NCI-H187 (cell line): ENCODE measurements around the gene CYP4F3.
"Not testable (repeated sequence)": the region's sequence is repeated elsewhere in the genome, so short reads cannot be mapped to it uniquely, and the experiment has no call there.

Experiments
- DNase-seq, 2 experiments: peaks; one replicate each; lab custom pipeline; 2025; lab: John Stamatoyannopoulos, UW

Gene CYP4F3

DNA sequence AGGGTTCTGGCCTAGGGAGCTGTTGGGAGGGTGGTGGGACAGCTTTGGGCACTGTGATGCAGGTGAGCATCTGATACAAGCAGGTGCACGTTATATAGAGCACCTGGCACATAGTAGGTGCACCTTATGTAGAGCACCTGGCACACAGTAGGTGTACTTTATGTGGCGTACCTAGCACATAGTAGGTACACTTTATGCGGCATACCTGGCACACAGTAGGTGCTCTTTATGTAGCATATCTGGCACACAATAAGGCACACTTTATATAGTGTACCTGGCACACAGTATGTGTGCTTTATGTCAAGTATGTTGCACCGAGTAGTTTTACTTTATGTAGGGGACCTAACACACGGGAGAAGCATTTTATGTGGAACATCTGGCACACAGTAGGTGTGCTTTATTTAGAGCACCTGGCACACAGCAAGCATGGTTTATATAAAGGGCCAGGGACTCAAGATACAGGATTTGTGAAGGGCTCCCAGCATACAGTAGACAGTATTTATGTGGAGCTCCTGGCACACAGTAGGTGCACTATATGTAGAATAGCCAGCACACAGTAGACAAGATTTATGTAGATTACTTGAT lies 30.6 kb downstream of the CYP4F3 start:
- no peak for DNase-seq

DNA sequence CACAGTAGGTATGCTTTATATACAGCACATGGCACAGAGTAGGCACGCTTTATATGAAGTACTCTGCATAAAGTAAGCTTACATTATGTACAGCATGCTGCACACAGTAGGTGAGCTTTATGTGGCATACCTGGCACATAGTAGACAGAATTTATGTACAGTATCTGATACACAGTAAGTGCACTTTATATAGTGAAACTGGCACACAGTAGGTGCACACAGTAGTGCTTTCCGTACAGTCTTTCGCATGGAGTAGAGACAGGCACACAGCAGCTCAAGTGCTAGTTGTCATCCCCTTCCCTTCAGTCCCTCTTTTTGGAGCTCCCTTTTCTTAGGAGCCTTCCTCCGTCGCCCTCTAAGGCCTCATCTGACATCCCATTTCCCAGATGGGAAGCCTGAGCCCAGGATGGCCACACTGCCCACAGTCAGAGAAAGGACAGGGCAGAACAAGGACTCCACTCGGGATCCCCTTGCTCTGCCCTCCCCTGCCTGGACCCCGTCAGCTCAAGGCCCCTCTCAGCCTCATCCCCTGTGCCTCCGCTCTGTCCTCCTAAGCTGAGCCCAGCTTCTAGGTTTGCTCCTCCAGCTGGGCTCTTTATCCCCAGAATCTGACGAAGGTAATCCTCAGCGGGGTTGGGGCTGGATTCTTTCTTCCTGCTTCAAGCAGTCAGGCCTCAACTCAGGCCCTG lies 31.3 kb downstream of the CYP4F3 start:
- DNase-seq = no peak

DNA sequence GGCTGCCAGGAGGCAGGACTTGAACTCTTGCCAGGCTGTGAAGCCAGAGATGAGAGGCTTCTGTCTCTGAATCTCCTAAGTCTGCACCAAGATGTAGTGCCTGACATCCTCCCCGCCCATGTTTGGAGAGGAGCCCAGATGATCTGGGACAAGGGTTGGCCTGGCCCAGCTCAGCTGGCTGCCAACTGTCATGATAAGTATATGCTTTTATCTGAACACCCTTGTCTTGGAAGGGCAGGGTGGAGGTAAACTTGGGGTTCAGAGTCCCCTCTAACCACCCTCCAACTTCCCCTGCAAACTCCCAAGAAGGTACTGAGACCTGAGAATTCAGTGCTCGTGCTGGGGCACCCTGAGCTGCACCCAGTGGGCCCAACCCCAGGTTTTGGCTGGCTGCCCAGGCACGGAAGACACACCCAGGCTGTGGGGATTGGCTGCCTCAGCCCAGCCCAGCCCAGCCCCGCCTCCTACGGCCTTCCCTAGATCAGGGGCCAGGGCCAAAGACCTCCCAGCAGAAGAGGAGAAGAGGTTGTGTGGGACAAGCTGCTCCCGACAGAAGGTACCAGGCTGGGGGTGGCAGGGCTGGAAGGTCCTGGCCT lies 32.0 kb downstream of the CYP4F3 start, which contains the start of gene CYP4F12:
Gene CYP4F12, plus strand, starts transcription at position 508 of the 596 bp plus-strand sequence. CDS start 443 bp downstream, outside the sequence.
- no peak for DNase-seq

- no peak for DNase-seq
These were observed 32.5 kb downstream of the CYP4F3 start for GRCh38 chr19:15673176-15673654.

- DNase-seq = no peak
These were observed 34.9 kb downstream of the CYP4F3 start for GRCh38 chr19:15675560-15675959.

GRCh38 chr19:15679089-15679488 lies 38.4 kb downstream of the CYP4F3 start:
- DNase-seq = no peak

GRCh38 chr19:15679865-15680264 lies 39.2 kb downstream of the CYP4F3 start:
- DNase-seq = not testable (repeated sequence)

GRCh38 chr19:15680478-15681322 lies 40.0 kb downstream of the CYP4F3 start:
- DNase-seq = no peak

DNA sequence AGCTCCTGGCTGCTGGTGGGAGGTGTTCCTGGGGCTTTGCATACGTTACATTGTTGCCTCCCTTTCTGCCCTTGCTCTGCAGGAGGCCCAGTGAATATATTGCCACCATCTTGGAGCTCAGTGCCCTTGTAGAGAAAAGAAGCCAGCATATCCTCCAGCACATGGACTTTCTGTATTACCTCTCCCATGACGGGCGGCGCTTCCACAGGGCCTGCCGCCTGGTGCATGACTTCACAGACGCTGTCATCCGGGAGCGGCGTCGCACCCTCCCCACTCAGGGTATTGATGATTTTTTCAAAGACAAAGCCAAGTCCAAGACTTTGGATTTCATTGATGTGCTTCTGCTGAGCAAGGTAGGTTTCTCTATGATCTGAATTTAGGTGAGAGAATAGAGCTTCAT lies 42.7 kb downstream of the CYP4F3 start:
- no peak for DNase-seq

GRCh38 chr19:15684828-15685227 lies 44.1 kb downstream of the CYP4F3 start:
- DNase-seq = no peak

DNA sequence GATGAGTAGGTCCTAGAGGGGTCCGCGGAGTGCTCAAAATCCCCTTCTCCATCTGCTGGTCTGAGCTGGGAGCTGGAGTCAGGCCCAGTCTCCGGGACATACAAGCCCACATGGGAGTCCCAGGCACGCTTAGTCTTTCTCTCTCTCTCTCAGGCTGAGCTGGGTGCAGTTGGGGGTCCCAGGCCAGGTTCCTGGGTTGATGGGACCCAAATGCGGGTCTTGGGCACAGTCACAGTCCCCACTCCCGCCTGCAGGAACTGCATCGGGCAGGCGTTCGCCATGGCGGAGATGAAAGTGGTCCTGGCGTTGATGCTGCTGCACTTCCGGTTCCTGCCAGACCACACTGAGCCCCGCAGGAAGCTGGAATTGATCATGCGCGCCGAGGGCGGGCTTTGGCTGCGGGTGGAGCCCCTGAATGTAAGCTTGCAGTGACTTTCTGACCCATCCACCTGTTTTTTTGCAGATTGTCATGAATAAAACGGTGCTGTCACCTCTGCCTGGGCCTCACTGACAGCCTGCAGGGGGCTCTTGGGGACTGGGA lies 56.0 kb downstream of the CYP4F3 start:
- DNase-seq = no peak

DNA sequence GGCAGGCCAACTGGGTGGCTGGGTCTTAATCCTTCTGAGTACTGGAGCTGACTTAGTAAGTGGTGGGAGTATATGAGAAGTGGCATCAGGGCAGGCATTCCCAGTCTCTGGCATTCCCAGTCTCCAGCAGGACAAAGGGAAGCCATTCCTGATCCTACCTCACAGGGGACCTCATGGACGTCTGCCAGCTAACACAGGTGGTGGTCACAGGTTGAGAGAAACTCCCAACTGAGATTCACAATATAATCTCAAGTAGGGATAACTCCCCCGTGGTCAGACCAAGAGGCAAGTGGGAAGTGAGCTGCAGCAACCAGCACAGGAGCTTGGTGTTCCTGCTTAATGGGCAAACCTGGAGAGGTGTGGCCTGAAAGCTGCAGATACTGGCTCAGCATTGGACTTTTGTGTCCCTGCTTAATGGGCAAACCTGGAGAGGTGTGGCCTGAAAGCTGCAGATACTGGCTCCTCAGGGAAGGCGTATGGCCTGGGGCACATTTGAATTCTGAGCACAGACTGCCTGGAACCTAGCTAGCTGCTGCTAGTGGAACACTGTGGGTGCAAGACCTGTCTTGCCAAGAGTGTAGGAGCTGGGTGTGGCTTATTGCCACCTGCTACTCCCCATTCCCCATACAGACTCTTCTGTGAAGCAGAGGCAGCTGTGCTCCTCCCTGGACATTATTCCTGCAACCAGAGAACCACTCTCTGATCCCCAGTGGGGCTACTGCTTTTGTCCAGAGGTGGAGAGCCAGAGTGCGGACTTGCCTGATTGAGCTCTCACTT lies 61.2 kb downstream of the CYP4F3 start:
- no peak for DNase-seq

DNA sequence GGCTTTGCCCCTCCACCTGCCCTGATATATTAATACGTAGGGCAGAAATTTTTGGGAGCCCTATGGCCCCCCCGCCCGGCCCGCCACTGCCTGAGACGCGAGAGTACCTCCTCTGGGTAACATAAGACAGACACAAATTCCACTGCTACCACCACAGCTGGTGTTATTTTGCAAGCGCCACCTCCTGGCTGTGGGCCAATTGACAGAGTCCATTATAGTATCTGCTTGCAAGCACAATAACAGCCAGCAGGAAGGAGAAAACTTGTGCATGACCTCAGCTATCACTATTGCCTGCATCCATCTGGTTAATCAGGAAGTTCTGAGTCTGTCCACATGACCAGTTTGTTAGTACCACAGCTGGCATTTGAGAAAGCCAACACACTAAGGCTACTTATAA lies 61.8 kb downstream of the CYP4F3 start:
- DNase-seq = no peak
